Neural progenitor cell (in vitro differentiated cells): ENCODE measurements around the gene SPRYD7. TPM values are rescaled to one million over a fixed set of nuclear protein-coding genes. Genes with fewer than 3 reads are reported as not detected.
A peak's percentile ranks its signal among the peaks of the same experiment; 100 is the strongest.

ENCODE experiments used
- DNase-seq: peaks from one replicate; pipeline ENCODE4 v3.0.0-alpha.2; 2016; ENCODE audit warnings: low spot score
- H2AFZ ChIP-seq: fragments of 200-600 bp; sonication (generic); replicated peaks from 2 replicates; pipeline ENCODE4 v1.6.1; 2016; ENCODE audit warnings: antibody characterized with exemption
- H3F3A ChIP-seq: fragments of 200-600 bp; sonication (generic); 2 replicates; pipeline ENCODE4 v1.6.1; 2016; ENCODE audit warnings: antibody characterized with exemption, low read depth
- H3K27ac ChIP-seq: fragments of 200-600 bp; sonication (generic); 2 replicates; pipeline ENCODE4 v1.5.1; 2016; ENCODE audit warnings: mild to moderate bottlenecking
- H3K27me3 ChIP-seq: fragments of 200-600 bp; sonication (generic); 2 replicates; pipeline ENCODE4 v1.6.1; 2016; ENCODE audit warnings: mild to moderate bottlenecking, moderate library complexity
- H3K36me3 ChIP-seq: fragments of 200-600 bp; sonication (generic); 2 replicates; pipeline ENCODE4 v1.5.1; 2016
- H3K4me1 ChIP-seq: fragments of 200-600 bp; sonication (generic); 2 replicates; pipeline ENCODE4 v1.6.1; 2016; ENCODE audit warnings: mixed run types
- H3K4me2 ChIP-seq: fragments of 200-600 bp; sonication (generic); 2 replicates; pipeline ENCODE4 v1.6.1; 2016
- H3K4me3 ChIP-seq: fragments of 200-600 bp; sonication (generic); 2 replicates; pipeline ENCODE4 v1.5.1; 2016
- H3K79me2 ChIP-seq: fragments of 200-600 bp; sonication (generic); 2 replicates; pipeline ENCODE4 v1.6.1; 2016; ENCODE audit warnings: low read depth
- H3K9ac ChIP-seq: fragments of 200-600 bp; sonication (generic); 2 replicates; pipeline ENCODE4 v1.6.1; 2016
- H3K9me3 ChIP-seq: fragments of 200-600 bp; sonication (generic); 2 replicates; pipeline ENCODE4 v1.5.1; 2016; ENCODE audit warnings: low read depth
- H4K20me1 ChIP-seq: fragments of 200-600 bp; sonication (generic); 2 replicates; pipeline ENCODE4 v1.6.1; 2016; ENCODE audit warnings: low read depth
- H3K27ac Mint-ChIP-seq: 3 replicates; pipeline ENCODE4 v1.8.0; 2021; ENCODE audit warnings: mixed read lengths
- H3K27me3 Mint-ChIP-seq: 2 replicates; pipeline ENCODE4 v1.8.0; 2022; ENCODE audit warnings: low read depth, mild to moderate bottlenecking, inconsistent platforms, moderate library complexity, mixed read lengths; ENCODE audit not compliant: insufficient read depth
- H3K36me3 Mint-ChIP-seq: 3 replicates; pipeline ENCODE4 v1.8.0; 2021; ENCODE audit warnings: mixed read lengths
- H3K4me1 Mint-ChIP-seq: 3 replicates; pipeline ENCODE4 v1.8.0; 2021; ENCODE audit warnings: mixed read lengths
- H3K4me3 Mint-ChIP-seq: 3 replicates; pipeline ENCODE4 v1.8.0; 2021; ENCODE audit warnings: mild to moderate bottlenecking, moderate library complexity, mixed read lengths
- H3K9me3 Mint-ChIP-seq: 3 replicates; pipeline ENCODE4 v1.8.0; 2020; ENCODE audit warnings: mixed read lengths
- EZH2 ChIP-seq: fragments of 200-600 bp; sonication (generic); IDR thresholded peaks from 2 replicates; pipeline ENCODE4 v1.6.1; 2017; ENCODE audit warnings: antibody characterized with exemption, mild to moderate bottlenecking, moderate library complexity
- EZH2phosphoT487 ChIP-seq: fragments of 200-600 bp; sonication (generic); IDR thresholded peaks from 2 replicates; pipeline ENCODE4 v1.6.1; 2017; ENCODE audit warnings: antibody characterized with exemption
- total RNA-seq: library from RNA; depleted of rRNA; stranded (reverse); fragments of >200 nt; gene quantifications from 2 replicates; pipeline ENCODE4 v1.2.3, GENCODE V29; 2015; ENCODE audit warnings: low replicate concordance
- TF ChIP-seq, protein P1 (sequence below): fragments of 200-600 bp; sonication (generic); IDR thresholded peaks from 2 replicates; pipeline ENCODE4 v1.5.1; 2017; ENCODE audit warnings: antibody characterized with exemption, mild to moderate bottlenecking

Gene SPRYD7
- total RNA-seq, 1 donor from 2014 or later = 5.6 TPM

DNA sequence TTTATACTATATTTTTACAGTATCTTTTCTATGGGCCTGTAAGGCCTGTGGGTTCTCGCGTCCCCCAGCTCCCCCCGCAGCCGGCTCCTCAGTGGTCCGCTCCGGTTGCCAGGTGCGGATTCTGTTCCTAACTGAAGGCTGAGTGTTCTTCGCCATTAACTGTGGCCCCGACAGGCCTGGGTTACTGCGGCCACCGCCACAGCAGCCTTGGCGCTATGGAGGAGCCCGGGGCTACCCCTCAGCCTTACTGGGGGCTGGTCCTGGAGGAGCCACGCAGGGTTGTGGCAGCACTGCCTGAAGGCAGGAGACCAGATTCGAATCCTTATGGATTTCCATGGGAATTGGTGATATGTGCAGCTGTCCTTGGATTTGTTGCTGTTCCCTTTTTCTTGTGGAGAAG, 45.8 kb downstream of the SPRYD7 start:
- Histone ChIP-seq H3K4me2 (no peak overlapping the region), H3K9ac (no peak overlapping the region), H4K20me1 (no peaks in the 10 kb centered on the region), H3K4me3 (no peak overlapping the region), H3K36me3 (no peaks in the 10 kb centered on the region), H3K9me3 (no peaks in the 10 kb centered on the region), H3K79me2 (no peaks in the 10 kb centered on the region), H3K27ac (no peak overlapping the region), H3K4me1 (no peaks in the 10 kb centered on the region), H3K27me3 (no peaks in the 10 kb centered on the region), H3F3A (no peaks in the 10 kb centered on the region), H2AFZ (no peak overlapping the region)
- H3K27me3 Mint-ChIP-seq = peaks cover 2% of the 10 kb centered on the region
- H3K4me1 Mint-ChIP-seq = no peaks in the 10 kb centered on the region
- DNase-seq = no peak
- no peaks in the 10 kb centered on the region for H3K36me3 Mint-ChIP-seq
- H3K27ac Mint-ChIP-seq = no peak overlapping the region
- H3K9me3 Mint-ChIP-seq = peaks cover 5% of the 10 kb centered on the region
- H3K4me3 Mint-ChIP-seq = no peak overlapping the region
- TF ChIP-seq EZH2phosphoT487 = no peak
- TF ChIP-seq EZH2 = no peak
- TF ChIP-seq, protein P1, sequence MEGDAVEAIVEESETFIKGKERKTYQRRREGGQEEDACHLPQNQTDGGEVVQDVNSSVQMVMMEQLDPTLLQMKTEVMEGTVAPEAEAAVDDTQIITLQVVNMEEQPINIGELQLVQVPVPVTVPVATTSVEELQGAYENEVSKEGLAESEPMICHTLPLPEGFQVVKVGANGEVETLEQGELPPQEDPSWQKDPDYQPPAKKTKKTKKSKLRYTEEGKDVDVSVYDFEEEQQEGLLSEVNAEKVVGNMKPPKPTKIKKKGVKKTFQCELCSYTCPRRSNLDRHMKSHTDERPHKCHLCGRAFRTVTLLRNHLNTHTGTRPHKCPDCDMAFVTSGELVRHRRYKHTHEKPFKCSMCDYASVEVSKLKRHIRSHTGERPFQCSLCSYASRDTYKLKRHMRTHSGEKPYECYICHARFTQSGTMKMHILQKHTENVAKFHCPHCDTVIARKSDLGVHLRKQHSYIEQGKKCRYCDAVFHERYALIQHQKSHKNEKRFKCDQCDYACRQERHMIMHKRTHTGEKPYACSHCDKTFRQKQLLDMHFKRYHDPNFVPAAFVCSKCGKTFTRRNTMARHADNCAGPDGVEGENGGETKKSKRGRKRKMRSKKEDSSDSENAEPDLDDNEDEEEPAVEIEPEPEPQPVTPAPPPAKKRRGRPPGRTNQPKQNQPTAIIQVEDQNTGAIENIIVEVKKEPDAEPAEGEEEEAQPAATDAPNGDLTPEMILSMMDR = no peak

GRCh38 chr13:49878682-49879081, 57.5 kb downstream of the SPRYD7 start:
- H3K27me3 ChIP-seq = no peaks in the 10 kb centered on the region
- H3K9ac ChIP-seq = no peak overlapping the region
- H3K4me2 ChIP-seq = no peak overlapping the region
- DNase-seq = no peak
- Mint-ChIP-seq H3K36me3 (no peaks in the 10 kb centered on the region), H3K27ac (no peak overlapping the region), H3K4me3 (no peak overlapping the region), H3K9me3 (peaks cover 44% of the 10 kb centered on the region), H3K4me1 (no peaks in the 10 kb centered on the region), H3K27me3 (peaks cover 16% of the 10 kb centered on the region)
- H3F3A ChIP-seq = no peaks in the 10 kb centered on the region
- no peaks in the 10 kb centered on the region for H3K79me2 ChIP-seq
- peaks cover 32% of the 10 kb centered on the region for H3K9me3 ChIP-seq
- H3K36me3 ChIP-seq = no peaks in the 10 kb centered on the region
- no peak overlapping the region for H3K27ac ChIP-seq
- no peak overlapping the region for H2AFZ ChIP-seq
- TF ChIP-seq EZH2 (no peak), EZH2phosphoT487 (no peak)
- TF ChIP-seq, protein P1 = no peak
- no peak overlapping the region for H3K4me3 ChIP-seq
- H3K4me1 ChIP-seq = no peaks in the 10 kb centered on the region
- no peaks in the 10 kb centered on the region for H4K20me1 ChIP-seq

DNA sequence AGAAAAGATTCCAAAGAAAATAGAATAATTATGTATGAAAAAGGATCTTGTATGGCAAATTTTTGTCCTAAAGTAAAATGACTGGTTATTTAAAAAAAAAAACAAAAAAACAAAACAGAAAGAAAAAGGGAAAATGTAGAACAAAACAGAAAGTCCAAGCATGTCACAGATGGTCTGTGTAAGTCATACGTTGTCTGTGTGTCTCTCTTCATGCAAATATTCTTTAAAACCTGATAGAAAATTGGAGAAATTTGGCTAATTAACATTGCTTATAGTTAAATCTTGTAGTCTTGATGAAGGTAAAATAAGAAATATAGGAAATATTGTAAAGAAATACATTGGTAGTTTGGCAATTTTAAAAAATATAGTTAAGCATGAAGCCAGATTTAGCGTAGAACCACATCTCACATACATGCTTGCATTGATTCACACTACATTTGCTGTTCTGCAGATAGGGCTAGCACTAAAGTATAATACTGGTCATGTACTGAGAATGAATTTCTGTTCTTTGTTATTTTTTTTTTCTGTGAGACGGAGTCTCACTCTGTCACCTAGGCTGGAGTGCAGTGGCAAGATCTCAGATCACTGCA, 58.4 kb downstream of the SPRYD7 start:
- H3K4me1 ChIP-seq = no peaks in the 10 kb centered on the region
- peak; percentile 41 for DNase-seq
- no peaks in the 10 kb centered on the region for H3K79me2 ChIP-seq
- no peaks in the 10 kb centered on the region for H3K36me3 Mint-ChIP-seq
- TF ChIP-seq EZH2 = no peak
- TF ChIP-seq, protein P1 = no peak
- no peak for TF ChIP-seq EZH2phosphoT487
- peaks cover 32% of the 10 kb centered on the region for H3K9me3 ChIP-seq
- H3K4me1 Mint-ChIP-seq = no peaks in the 10 kb centered on the region
- no peaks in the 10 kb centered on the region for H4K20me1 ChIP-seq
- no peak overlapping the region for H3K4me2 ChIP-seq
- peaks cover 16% of the 10 kb centered on the region for H3K27me3 Mint-ChIP-seq
- no peak overlapping the region for H3K27ac ChIP-seq
- H3K36me3 ChIP-seq = no peaks in the 10 kb centered on the region
- H3K9me3 Mint-ChIP-seq = peaks cover 46% of the 10 kb centered on the region
- H2AFZ ChIP-seq = no peak overlapping the region
- no peak overlapping the region for H3K4me3 Mint-ChIP-seq
- H3K4me3 ChIP-seq = no peak overlapping the region
- no peak overlapping the region for H3K27ac Mint-ChIP-seq
- no peak overlapping the region for H3K9ac ChIP-seq
- H3F3A ChIP-seq = no peaks in the 10 kb centered on the region
- H3K27me3 ChIP-seq = no peaks in the 10 kb centered on the region
